G401 (cell line): ENCODE measurements around the gene UPK3BL2. TPM values are rescaled to one million over a fixed set of nuclear protein-coding genes. Genes with fewer than 3 reads are reported as not detected.
A peak's percentile ranks its signal among the peaks of the same experiment; 100 is the strongest.
"Not testable (repeated sequence)": the region's sequence is repeated elsewhere in the genome, so short reads cannot be mapped to it uniquely, and the experiment has no call there.

Source experiments
- DNase-seq: peaks from one replicate; pipeline ENCODE4 v3.0.0-alpha.2; 2015; ENCODE audit warnings: low spot score
- in situ Hi-C: cut with HindIII; loops from 2 replicates; pipeline ENCODE4 v1.10.0; 2016; ENCODE audit warnings: low sequenced_read_pairs, mixed read lengths
- total RNA-seq: library from RNA; depleted of rRNA; stranded (reverse); fragments of >200 nt; shearing (Covaris generic); gene quantifications from 2 replicates; pipeline ENCODE4 v1.2.3, GENCODE V29; 2014; rRNA removed

The UPK3BL2 gene, protein sequence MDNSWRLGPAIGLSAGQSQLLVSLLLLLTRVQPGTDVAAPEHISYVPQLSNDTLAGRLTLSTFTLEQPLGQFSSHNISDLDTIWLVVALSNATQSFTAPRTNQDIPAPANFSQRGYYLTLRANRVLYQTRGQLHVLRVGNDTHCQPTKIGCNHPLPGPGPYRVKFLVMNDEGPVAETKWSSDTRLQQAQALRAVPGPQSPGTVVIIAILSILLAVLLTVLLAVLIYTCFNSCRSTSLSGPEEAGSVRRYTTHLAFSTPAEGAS
- 6.6 TPM in 1 of 2 replicates, not detected in the other for total RNA-seq

DNA sequence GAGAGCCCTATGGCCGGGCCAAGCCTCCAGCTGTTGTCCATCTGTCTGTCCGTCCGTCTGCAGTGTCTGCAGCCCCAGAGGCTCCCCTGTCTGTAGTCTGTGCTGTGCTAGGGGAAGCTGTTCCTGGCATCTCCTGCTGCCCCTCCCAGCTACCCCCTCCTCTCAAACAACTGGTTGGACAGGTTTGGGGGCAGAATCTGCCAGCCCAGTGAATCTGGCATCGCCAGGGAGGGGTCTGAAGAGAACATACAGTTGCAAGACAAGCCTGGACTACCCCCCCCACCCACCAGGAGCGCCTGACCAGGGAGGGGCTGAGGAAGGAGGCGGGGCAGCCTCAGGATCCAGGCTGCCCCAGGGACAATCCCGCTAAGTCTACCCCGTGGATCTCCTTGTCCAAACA, at the start of gene UPK3BL2:
TSS of gene UPK3BL2 (minus strand) at position 101 of the 400 bp plus-strand sequence. CDS start at position 41, 60 bp downstream.
- in situ Hi-C loops, result not testable (repeated sequence)

DNA sequence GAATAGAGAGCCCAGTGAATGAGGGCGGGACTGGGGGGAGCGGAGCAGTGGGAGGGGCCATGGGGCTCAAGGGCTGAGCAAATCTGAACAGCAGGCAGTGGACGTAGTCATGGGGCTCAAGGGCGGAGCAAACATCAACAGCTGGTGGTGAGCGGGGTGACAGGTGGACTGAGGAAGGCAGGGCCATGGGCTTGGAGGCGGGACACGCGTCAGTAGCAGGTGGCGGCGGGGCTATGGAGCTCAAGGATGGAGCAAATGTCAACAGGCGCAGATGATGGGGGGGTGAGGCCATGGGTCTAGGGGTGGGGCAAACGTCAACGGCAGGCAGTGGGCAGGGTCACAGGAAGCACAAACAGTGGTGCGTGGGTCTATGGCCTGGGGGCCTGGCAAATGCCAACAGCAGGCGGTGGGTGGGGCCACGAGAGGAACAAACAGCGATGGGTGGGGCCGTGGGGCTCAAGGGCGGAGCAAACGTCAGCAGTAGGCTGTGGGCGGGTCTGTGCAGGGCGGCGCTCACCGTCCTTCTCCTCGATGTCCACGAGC, 49.1 kb upstream of the UPK3BL2 start:
- DNase-seq, result not testable (repeated sequence)

More for the DNA sequence above, at the start of gene UPK3BL2:
- DNase-seq, result not testable (repeated sequence)

DNA sequence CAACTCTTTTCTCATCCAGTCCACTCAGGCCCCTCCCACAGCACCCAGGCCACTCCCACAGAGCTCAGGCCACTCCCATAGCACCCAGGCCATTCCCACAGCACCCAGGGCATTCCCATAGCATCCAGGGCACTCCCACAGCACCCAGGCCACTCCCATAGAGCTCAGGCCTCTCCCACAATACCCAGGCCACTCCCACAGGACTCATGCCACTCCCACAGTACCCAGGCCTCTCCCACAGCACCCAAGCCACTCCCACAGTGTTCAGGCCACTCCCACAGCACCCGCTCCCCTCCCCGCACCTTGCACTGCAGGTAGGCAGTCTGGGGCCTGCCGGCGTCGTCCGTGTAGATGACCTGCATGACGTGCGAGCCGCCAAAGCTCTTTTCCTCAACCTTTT, 46.4 kb upstream of the UPK3BL2 start:
- DNase-seq, in situ Hi-C loops: not testable (repeated sequence)

More for the DNA sequence above, 49.1 kb upstream of the UPK3BL2 start:
- in situ Hi-C loops, result not testable (repeated sequence)

DNA sequence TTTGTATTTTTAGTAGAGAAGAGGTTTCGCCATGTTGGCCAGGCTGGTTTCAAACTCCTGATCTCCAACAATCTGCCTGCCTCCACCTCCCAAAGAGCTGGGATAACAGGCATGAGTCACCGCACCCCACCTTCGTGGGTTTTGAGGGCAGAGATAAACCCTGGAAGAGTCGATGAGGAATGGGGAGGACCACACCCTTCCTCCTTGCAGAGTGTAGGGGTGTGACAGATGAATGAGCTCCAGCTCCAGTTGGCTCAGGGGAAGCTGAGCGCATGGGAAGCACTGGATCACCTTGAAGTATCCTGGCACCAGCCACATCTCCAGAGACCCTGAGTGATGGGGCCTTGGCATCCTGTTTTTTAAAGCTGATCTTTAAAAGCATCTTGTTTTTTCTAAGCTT, 40.0 kb upstream of the UPK3BL2 start:
- DNase-seq, in situ Hi-C loops: not testable (repeated sequence)

DNA sequence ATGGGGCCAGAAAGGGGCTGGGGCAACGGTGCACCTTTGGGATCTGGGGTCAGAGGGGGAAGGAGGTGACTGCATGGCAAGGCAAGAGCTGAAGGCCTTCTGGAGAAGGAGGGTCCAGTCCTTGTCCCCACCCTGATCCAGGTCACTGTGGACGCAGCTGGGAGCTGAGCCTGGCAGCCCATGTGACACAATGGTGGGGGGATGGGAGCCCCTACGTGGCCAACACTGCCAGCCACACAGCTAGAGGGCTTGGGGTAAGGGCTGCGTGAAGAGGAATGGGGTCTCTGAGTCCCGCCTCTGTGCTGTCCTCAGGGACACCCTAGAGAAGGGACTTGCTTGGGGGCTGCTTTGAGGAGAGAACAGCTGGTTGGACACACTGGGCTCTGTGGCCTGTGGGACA, 38.2 kb upstream of the UPK3BL2 start:
- in situ Hi-C loops, DNase-seq: not testable (repeated sequence)

DNA sequence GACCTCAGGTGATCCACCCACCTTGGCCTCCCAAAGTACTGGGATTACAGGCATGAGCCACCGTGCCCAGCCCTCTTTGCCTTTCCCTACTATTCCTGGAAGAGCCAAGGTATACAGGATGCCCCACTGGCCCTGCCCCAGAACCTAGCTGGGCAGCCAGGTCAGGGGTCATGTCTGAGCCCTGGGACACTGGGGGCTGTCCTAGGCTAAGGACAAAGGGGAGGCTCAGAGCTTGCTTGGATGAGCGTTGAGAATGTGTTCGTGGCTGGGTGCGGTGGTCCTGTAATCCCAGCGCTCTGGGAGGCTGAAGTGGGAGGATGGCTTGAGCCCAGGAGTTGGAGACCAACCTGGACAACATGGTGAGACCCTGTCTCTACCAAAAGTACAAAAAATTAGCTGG, 35.0 kb upstream of the UPK3BL2 start:
- in situ Hi-C loops, DNase-seq: not testable (repeated sequence)

DNA sequence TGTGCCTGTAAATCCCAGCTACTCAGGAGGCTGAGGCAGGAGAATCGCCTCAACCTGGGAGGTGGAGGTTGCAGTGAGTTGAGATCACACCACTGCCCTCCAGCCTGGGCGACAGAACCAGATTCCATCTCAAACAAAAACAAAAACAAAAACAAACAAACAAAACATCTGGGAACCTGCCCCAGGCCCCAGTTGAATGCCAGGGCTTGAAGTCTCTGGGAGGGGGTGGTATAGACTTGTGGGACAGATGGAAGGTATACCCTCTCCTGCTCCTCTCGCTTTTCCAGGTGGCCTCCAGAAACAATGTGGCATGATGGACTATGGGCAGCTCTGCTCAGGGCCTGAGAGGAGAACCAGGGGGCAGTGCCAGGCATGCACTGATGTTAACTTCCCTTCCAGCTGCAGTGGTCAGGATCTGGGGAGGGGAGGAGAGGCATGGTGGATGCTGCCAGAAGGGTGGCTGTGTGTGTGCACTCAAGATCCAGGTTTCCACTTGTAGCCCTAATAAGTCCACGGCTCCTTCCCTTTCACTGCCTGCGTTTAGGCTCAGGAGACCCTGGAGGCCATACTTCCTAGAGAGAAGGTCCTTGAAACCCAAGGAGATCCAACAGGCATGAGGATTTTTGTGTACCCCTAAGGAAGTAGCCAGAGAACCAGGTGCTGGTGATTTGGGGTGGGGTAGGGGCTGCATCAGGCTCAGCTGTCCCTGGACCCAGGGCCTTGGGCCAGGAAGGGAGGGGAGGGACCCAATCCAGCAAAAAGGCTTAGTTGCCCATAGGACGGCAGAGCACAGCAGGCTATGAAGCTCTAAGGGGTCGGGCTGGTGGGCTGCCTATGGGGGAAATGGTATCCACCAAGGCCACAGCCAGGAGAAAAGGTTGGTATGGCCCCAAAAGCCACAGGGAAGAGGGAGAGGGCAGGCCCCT, 34.1 kb upstream of the UPK3BL2 start:
- DNase-seq, in situ Hi-C loops: not testable (repeated sequence)

DNA sequence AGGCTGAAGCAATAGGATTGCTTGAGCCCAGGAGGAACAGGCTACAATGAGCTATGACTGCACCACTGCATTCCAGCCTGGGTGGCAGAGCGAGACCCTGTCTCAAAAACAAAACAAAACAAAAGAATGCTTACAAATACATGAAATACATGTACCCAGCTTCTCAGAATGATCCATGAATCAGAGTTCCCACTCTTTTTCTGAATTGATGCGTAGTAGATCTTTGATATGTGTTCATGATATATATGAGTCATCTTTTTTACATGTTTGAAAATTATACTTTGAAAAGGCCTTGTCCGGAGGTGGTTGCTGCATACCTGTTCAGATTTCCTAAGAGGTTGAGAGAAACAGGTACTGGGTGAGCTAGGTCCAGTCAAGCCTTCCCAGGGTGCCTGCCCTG, 32.9 kb upstream of the UPK3BL2 start:
- in situ Hi-C loops, DNase-seq: not testable (repeated sequence)

DNA sequence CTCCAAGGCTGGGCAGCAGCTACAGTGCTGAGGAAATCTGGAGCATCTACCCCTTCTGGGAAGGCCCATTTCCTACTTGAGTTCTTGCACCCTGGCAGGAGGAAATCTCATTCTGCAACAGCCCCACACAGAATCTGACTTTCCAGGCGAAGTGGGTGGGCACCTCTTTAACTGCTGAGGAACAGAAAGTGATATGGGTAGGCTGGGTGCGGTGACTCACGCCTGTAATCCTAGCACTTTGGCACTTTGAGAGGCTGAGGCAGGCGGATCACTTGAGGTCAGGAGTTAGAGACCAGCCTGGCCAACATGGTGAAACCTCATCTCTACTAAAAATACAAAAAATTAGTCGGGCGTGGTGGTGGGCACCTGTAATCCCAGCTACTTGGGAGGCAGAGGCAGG, 31.1 kb upstream of the UPK3BL2 start:
- in situ Hi-C loops, DNase-seq: not testable (repeated sequence)

DNA sequence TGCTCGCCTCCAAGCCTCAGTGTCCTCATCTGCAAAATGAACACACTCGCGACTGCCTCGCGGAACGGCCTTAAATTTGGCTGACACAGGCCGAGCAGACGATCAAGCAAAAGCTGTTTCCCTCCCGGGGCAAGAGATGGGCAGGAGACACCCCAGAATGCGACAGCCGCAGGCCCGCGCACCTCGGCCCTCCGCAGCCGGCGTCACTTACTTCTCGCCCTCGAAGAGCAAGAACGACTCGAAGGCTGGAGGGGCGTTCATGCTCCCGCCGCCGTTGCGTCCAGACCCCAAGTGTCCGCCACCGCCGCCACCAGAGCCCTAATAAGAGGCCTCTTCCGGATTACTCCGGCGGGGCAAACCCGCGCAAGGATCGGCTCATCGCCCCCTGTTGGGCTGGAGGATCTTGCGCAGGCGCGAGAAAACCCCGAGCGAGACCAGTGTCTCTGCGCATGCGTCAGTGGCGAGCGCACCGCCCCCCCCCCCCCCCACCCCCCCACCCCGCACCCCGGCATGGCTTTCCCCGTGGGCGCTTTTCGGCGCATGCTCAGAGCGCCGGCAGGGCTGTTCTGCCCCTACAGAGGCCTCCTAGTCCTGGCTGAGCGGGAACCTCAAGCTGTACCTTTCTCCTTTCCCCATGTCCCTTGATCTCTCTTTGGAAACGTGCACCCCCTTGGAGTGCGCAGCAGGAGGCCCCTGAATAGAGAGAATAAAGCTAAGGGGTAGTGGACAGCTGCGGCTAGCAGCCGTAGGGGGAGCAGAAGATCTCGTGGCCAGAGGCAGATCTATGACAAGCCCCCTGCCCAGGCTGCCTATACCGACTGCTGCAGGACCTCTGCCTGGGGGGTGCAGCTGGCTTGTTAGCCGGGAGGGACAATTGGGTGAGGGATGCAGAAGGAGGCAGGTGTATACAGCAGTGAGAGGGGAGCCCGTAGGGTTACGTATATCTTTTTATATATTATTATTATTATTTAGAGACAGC, 29.1 kb upstream of the UPK3BL2 start, which contains the start of gene POLR2J3:
TSS of gene POLR2J3 (minus strand) at position 323 of the 979 bp plus-strand sequence. CDS start at position 261, 62 bp downstream.
- in situ Hi-C loops, result not testable (repeated sequence)
- peak; percentile 89 for DNase-seq

DNA sequence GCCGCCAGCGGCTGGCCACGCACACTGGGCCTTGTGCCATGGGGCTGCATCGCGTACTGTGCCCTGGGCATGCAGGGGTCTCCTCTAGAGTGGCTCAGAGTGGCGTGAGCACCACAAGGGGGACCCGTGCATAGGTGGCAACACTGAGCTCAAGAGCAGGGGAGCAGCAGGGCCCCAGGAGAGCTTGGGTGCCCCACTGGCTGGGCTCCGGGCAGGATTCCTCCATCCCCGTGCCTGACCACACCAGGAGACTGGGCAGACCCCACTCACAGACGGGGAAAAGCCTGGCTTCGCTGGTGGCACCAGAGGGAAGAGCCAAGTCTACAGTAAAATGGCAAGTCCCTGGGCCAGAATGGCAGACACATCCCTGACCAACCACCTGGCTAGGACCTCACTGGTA, 25.1 kb upstream of the UPK3BL2 start:
- in situ Hi-C loops, DNase-seq: not testable (repeated sequence)

DNA sequence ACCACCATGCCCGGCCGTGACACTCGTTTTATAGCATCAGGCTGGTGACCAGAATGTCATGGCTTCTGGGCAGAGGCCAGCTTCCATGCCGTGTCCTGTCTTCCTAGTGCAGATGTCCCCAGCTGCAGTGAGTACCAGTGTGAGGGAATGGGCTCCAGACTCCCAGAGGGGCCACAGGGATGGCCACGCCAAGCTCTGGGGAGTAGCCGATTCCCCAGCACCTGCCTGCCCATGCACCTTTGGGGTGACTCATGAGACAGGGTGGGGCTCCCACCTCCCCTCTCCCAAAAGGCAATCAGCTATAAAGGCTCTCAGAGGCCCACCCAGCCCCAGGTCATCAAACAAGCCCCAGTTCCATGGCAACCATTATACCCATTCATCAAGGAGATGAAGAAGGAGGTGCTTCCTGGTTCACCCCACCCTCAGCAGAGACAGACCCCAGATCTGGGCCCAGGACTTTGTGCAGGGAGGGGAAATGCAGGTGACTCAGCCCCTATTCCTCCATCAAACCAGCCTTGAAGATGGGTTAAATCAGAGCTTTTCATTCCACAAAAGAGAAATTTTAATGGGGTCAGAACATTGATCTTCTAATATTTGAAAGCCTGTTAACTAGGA, 7.4 kb upstream of the UPK3BL2 start, which contains the start of gene SPDYE2:
TSS of gene SPDYE2 (plus strand) at position 419 of the 615 bp plus-strand sequence. CDS start 2,030 bp downstream, outside the sequence.
- in situ Hi-C loops, DNase-seq: not testable (repeated sequence)

DNA sequence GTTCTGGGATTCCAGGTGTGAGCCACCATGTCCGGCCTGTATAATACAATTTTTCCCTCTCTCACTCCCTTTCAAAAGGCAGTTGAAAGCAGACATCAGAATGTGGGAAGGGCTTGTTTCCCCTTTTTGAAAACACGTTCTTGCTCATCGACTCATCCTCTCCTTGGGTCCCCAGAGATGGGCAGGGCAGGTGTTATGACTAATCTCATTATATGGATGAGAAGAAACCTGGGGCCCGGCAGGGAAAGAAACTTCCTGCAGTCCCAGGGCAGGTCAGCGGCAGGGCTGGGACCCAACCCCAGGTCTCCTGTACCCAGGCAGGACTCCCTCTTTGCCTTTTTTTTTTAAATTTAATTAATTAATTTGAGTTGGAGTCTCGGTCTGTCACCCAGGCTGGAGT, 2.9 kb upstream of the UPK3BL2 start:
- in situ Hi-C loops, DNase-seq: not testable (repeated sequence)

DNA sequence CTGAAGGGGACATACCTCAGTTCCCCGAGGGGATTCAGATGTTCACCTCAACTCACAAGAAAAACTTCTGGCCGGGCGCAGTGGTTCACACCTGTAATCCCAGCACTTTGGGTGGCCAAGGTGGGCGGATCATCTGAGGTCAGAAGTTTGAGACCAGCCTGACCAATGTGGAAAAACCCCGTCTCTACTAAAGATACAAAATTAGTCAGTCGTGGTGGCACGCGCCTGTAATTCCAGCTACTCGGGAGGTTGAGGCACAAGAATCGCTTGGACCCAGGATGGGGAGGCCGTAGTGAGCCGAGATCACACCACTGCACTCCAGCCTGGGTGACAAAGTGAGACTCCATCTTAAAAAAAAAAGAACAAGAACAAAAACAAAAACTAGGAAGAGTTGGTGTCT, 1.8 kb upstream of the UPK3BL2 start:
- in situ Hi-C loops, DNase-seq: not testable (repeated sequence)

DNA sequence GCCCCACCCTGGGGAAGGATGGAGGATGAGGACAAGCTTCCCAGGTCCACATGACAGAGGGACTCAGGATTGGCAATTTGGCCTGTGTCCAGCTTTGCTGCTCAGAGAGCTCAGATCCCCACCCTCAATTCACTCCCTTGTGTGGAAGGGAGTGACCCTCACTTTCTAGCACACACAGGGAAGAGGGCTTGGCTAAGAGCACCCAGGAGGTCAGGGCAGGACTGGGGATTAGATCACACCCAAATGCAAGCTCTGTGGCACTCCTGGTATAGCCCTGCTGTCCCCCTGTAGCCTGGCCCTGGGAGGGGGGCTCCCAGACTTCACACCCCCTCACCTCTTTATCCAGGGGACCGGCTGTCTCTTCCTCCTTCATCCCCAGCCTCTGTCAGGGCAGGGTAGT, 876 bp upstream of the UPK3BL2 start:
- DNase-seq, in situ Hi-C loops: not testable (repeated sequence)

DNA sequence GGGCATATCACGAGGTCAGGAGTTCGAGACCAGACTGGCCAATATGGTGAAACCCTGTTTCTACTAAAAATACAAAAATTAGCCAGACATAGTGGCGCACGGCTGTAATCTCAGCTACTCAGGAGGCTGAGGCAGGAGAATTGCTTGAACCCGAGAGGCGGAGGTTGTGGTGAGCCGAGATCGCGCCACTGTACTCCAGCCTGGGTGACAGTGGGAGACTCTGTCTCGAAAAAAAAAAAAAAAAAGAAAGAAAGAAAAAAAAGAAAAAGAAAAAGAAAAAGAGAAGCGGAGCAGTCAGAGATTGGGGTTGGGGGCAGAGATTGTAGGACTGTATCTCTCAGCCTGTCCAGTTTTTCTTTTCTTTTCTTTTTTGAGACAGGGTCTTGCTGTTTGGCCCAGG, 725 bp downstream of the UPK3BL2 start:
- DNase-seq, in situ Hi-C loops: not testable (repeated sequence)

DNA sequence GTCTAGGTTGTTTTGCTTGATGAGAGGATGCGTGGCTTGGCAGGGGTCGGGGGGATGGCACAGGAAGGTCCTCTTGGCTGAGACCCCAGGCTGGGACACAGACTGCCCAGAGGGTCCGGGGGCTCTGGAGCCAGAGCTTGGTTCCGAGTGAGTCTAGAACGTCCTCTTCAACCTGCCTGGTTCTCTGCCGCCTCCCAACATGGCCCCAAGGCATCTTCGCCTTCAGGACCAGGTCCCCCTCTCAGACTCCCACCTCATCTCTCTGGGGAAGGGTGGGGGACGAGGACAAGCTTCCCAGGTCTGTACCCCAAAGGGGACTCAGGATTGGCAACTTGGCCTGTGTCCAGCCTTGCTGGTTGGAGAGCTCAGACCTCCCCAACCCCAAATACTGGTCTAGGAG, 1.4 kb downstream of the UPK3BL2 start:
- DNase-seq, in situ Hi-C loops: not testable (repeated sequence)

DNA sequence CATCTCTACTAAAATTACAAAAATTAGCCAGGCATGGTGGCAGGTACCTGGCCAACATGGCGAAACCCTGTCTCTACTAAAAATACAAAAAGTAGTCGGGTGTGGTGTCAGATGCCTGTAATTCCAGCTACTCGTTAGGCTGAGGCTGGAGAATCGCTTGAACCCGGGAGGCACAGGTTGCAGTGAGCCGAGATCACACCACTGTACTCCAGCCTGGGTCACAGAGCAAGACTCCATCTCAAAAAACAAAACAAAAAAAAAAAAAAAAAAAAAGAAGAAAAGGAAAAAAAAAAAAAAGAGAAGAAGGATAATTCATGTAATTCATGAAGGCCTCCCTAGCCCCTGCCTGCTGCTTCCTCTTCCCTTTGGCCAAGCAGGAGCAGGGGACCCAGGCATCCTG, 2.9 kb downstream of the UPK3BL2 start:
- DNase-seq, in situ Hi-C loops: not testable (repeated sequence)
